ENCODE measurements around the gene COL18A1. TPM values are rescaled to one million over a fixed set of nuclear protein-coding genes. Genes with fewer than 3 reads are reported as not detected.

The COL18A1 gene
- total RNA-seq, 1 donor from 2014 or later = 61.1 TPM

- DNase-seq (ENCODE audit: low spot score) = no peak
- Mint-ChIP-seq H3K4me3 (ENCODE audit: unreplicated experiment) (no peak overlapping the region), H3K36me3 (ENCODE audit: low read depth, unreplicated experiment) (peaks cover 4% of the 10 kb centered on the region), H3K27ac (ENCODE audit: unreplicated experiment) (no peak overlapping the region), H3K27me3 (ENCODE audit: unreplicated experiment) (peaks cover 6% of the 10 kb centered on the region), H3K9me3 (ENCODE audit: unreplicated experiment) (no peaks in the 10 kb centered on the region), H3K4me1 (ENCODE audit: unreplicated experiment) (peaks cover 7% of the 10 kb centered on the region)
- TF ChIP-seq CTCF (IDR thresholded peaks at IDR 0.05; ENCODE audit: unreplicated experiment) = no peak
These were observed 84.2 kb downstream of the COL18A1 start for GRCh38 chr21:45488931-45489721.

- Mint-ChIP-seq H3K36me3 (ENCODE audit: low read depth, unreplicated experiment) (no peaks in the 10 kb centered on the region), H3K27ac (ENCODE audit: unreplicated experiment) (no peak overlapping the region), H3K4me1 (ENCODE audit: unreplicated experiment) (peaks cover 2% of the 10 kb centered on the region), H3K4me3 (ENCODE audit: unreplicated experiment) (no peak overlapping the region), H3K9me3 (ENCODE audit: unreplicated experiment) (no peaks in the 10 kb centered on the region), H3K27me3 (ENCODE audit: unreplicated experiment) (peaks cover 3% of the 10 kb centered on the region)
- no peak for TF ChIP-seq CTCF (IDR thresholded peaks at IDR 0.05; ENCODE audit: unreplicated experiment)
- DNase-seq (ENCODE audit: low spot score) = no peak
These were observed 84.7 kb downstream of the COL18A1 start for GRCh38 chr21:45489722-45489982.

- Mint-ChIP-seq H3K36me3 (ENCODE audit: low read depth, unreplicated experiment) (no peaks in the 10 kb centered on the region), H3K4me3 (ENCODE audit: unreplicated experiment) (no peak overlapping the region), H3K27ac (ENCODE audit: unreplicated experiment) (no peak overlapping the region), H3K9me3 (ENCODE audit: unreplicated experiment) (no peaks in the 10 kb centered on the region), H3K27me3 (ENCODE audit: unreplicated experiment) (peaks cover 3% of the 10 kb centered on the region), H3K4me1 (ENCODE audit: unreplicated experiment) (peaks cover 2% of the 10 kb centered on the region)
- TF ChIP-seq CTCF (IDR thresholded peaks at IDR 0.05; ENCODE audit: unreplicated experiment) = no peak
- DNase-seq (ENCODE audit: low spot score) = no peak
These were observed 85.2 kb downstream of the COL18A1 start for GRCh38 chr21:45490049-45490731.

- Mint-ChIP-seq H3K27ac (ENCODE audit: unreplicated experiment) (no peak overlapping the region), H3K9me3 (ENCODE audit: unreplicated experiment) (no peaks in the 10 kb centered on the region), H3K36me3 (ENCODE audit: low read depth, unreplicated experiment) (no peaks in the 10 kb centered on the region), H3K4me3 (ENCODE audit: unreplicated experiment) (no peak overlapping the region), H3K4me1 (ENCODE audit: unreplicated experiment) (peaks cover 2% of the 10 kb centered on the region), H3K27me3 (ENCODE audit: unreplicated experiment) (peaks cover 8% of the 10 kb centered on the region)
- no peak for TF ChIP-seq CTCF (IDR thresholded peaks at IDR 0.05; ENCODE audit: unreplicated experiment)
- DNase-seq (ENCODE audit: low spot score) = no peak
These were observed 86.1 kb downstream of the COL18A1 start for GRCh38 chr21:45491056-45491455.

- Mint-ChIP-seq H3K27ac (ENCODE audit: unreplicated experiment) (no peak overlapping the region), H3K4me3 (ENCODE audit: unreplicated experiment) (no peak overlapping the region), H3K36me3 (ENCODE audit: low read depth, unreplicated experiment) (no peaks in the 10 kb centered on the region), H3K27me3 (ENCODE audit: unreplicated experiment) (peaks cover 5% of the 10 kb centered on the region), H3K4me1 (ENCODE audit: unreplicated experiment) (no peaks in the 10 kb centered on the region), H3K9me3 (ENCODE audit: unreplicated experiment) (no peaks in the 10 kb centered on the region)
- no peak for DNase-seq (ENCODE audit: low spot score)
- no peak for TF ChIP-seq CTCF (IDR thresholded peaks at IDR 0.05; ENCODE audit: unreplicated experiment)
These were observed 86.7 kb downstream of the COL18A1 start for GRCh38 chr21:45491623-45492022.

Data from endothelial cell (in vitro differentiated cells).